ENCODE results near the gene HTT.

Gene HTT

DNA sequence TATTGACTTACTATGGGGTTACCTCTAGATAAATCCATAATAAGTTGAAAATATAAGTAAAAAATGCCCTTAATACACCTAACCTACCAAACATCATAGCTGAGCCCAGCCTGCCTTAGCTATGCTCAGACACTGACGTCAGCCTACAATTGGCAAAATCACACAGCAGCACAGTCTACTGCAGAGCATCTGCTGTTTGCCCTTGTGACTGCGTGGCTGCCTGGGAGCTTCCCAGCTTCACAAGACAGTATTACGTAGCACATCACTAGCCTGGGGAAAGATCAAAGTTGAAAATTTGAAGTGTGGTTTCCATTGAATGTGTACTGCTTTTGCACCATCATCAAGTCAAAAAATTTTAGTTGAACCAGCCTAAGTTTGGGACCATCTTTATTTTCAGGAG, 8.9 kb upstream of the HTT start:
- DNase-seq (ENCODE audit: insufficient read length, low spot score) (no peak), FAIRE-seq (no peak)
- TF ChIP-seq, protein P1, sequence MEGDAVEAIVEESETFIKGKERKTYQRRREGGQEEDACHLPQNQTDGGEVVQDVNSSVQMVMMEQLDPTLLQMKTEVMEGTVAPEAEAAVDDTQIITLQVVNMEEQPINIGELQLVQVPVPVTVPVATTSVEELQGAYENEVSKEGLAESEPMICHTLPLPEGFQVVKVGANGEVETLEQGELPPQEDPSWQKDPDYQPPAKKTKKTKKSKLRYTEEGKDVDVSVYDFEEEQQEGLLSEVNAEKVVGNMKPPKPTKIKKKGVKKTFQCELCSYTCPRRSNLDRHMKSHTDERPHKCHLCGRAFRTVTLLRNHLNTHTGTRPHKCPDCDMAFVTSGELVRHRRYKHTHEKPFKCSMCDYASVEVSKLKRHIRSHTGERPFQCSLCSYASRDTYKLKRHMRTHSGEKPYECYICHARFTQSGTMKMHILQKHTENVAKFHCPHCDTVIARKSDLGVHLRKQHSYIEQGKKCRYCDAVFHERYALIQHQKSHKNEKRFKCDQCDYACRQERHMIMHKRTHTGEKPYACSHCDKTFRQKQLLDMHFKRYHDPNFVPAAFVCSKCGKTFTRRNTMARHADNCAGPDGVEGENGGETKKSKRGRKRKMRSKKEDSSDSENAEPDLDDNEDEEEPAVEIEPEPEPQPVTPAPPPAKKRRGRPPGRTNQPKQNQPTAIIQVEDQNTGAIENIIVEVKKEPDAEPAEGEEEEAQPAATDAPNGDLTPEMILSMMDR (IDR thresholded peaks at IDR 0.05; ENCODE audit: insufficient read depth, missing control alignments), result no peak

DNA sequence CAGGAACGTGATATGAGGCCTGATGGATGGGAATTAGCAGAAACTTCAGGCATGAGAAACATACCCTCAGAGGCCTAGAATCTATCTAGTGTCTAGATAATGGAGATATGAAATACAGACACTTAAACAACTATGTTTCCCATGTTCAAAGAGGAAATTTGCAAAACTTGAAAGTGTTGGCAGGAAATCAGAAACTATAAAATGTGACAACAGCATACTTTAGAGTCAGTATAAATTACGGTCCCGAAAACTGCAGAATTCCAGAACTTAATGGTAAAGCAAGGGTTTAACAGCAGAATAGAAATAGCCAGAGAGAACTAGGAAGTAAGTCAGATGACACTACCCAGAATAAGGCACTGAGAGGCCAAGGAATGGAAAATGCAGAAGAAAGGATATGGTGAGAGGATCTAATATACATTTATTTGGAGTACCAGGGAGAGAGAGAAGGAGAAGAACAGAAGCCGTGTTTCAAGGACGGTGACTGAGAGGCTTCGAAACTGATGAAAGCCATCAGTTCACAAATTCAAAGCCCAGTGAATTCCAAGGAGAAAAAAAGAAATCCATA, 7.6 kb upstream of the HTT start:
- FAIRE-seq (no peak), DNase-seq (ENCODE audit: insufficient read length, low spot score) (no peak)
- TF ChIP-seq, protein P1 (IDR thresholded peaks at IDR 0.05; ENCODE audit: insufficient read depth, missing control alignments), result no peak

DNA sequence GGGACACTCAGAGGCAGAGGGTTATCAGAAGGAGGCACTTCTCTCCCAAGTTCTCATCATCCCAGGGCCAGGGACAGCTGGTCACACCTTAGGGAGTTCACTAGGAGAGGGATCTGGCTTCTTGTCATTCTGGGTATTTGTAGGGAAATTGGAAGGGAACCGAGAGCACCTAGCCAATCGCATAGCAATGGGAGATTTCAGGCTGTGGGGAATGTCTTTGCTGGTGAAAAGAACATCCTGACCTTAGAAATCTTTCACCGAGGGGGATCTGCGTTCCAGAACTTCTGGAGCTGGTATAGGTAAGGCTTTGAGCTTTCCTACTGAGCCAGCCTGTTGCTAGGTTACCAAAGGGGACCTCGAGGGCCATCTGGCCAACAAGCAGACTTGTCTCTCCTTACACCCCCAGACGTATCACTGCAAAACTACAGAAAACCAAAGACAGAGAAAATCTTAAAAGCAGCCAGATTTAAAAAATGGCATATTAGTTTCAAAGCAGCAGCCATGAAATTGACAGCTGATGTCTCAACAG, 6.9 kb upstream of the HTT start:
- FAIRE-seq (no peak), DNase-seq (ENCODE audit: insufficient read length, low spot score) (no peak)
- TF ChIP-seq, protein P1 (IDR thresholded peaks at IDR 0.05; ENCODE audit: insufficient read depth, missing control alignments), result no peak

DNA sequence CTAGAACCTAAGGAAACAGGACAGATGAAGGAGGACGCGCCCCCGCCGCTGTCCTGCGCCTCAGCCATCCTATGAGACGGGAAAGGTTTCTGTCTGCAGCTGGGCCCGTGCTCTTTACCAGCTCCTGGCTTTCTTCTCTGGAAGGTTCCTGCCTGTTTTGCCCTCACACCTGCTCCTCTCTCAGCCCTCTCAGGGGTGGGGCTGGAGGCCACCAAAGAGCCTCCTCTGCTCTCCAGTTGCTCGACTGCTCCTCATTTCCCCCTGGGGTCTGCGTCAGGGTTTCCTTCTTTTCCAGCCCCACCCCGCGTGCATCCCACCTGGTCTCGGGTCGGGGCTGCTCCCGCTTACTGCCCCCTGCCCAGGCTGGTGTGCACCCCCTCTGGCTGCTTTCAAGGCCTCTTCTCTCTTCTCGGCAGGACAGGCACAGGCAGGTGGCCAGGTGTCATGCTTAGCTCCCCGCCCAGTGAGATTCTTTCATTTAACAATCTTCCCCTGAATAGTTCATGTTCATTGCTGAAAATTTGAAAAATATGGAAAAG, 4.8 kb upstream of the HTT start:
- DNase-seq (ENCODE audit: insufficient read length, low spot score) (no peak), FAIRE-seq (no peak)
- TF ChIP-seq, protein P1 (IDR thresholded peaks at IDR 0.05; ENCODE audit: insufficient read depth, missing control alignments), result no peak

DNA sequence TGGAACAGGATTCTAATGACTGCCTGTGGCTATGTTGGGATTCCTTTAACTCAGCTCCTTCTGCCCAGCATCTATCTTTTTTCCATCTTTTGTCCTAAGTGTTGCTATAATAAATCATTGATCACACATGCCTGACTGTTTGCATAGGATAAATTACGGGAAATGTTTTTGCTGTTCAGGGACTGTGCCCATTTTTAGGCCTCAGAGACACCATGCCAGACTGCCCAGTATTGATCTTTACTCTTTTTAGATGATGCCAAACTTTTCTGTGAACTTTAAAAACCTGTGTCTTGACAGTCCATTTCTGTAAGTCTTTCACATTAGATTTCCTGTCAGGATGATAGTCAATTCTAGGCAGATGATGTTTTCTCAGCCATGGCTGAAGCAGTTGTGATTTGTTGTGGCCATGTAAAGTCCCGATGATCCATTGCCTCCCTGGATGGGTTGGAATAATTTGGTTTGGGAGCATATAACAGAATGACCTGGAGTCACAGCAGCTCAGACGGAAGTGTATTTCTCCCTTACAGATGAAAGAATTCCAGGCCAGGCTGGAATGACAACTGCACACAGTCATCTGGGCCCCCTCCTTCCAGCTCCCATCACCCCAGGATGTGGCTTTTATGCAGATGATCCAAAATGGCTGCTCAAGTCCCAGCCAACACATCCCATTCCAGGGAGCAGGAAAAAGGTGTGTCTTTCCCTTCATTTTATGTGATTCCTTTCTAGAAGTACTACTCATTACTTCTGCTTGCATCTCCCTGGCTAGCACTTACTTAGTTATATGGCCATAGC, 3.6 kb upstream of the HTT start:
- FAIRE-seq (no peak), DNase-seq (ENCODE audit: insufficient read length, low spot score) (no peak)
- TF ChIP-seq, protein P1 (IDR thresholded peaks at IDR 0.05; ENCODE audit: insufficient read depth, missing control alignments), result no peak

DNA sequence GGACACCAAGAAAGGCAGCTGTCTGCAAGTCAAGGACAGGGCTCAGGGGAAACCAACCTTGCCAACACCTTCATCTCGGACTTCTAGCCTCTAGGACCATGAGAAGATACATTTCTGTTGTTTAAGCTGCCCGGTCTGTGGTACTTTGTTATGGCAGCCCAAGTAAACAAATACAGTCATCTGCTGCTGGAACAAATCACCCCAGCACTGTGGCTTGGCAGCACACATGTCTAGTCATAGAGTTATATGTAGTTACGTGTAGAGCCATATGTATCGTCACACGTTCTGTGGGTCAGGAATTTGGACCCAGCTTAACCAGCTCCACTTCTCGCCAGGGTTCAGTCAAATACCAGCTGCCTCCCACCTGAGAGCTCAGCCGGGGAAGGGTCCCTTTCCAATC, 2.7 kb upstream of the HTT start:
- no peak for DNase-seq (ENCODE audit: insufficient read length, low spot score)
- FAIRE-seq, result no peak
- TF ChIP-seq, protein P1 (IDR thresholded peaks at IDR 0.05; ENCODE audit: insufficient read depth, missing control alignments), result no peak
